Measurements from ENCODE around the gene CYP17A1. TPM values are rescaled to one million over a fixed set of nuclear protein-coding genes. Genes with fewer than 3 reads are reported as not detected.

CYP17A1 gene
- total RNA-seq, 1 donor from 2014 or later: not detected

- no peaks in the 10 kb centered on the region for H4K20me1 ChIP-seq (ENCODE audit: insufficient read depth, low read length)
- peaks cover 16% of the 10 kb centered on the region for H3K9me3 Mint-ChIP-seq (ENCODE audit: unreplicated experiment)
- no peak overlapping the region for H3K4me3 Mint-ChIP-seq (ENCODE audit: unreplicated experiment)
- peaks cover 6% of the 10 kb centered on the region for H3K36me3 Mint-ChIP-seq (ENCODE audit: low read depth, unreplicated experiment)
- no peak overlapping the region for H3K4me3 ChIP-seq (ENCODE audit: insufficient read depth, low read depth, low read length)
- DNase-seq (ENCODE audit: low read depth) (no peak), FAIRE-seq (no peak)
- H3K27me3 Mint-ChIP-seq (ENCODE audit: low read depth, unreplicated experiment): peaks cover 15% of the 10 kb centered on the region
- no peaks in the 10 kb centered on the region for H3K4me1 ChIP-seq (ENCODE audit: insufficient read depth, low read length)
- H3K4me2 ChIP-seq (ENCODE audit: low read length): no peak overlapping the region
- H3K79me2 ChIP-seq (ENCODE audit: insufficient read depth, low read length): no peaks in the 10 kb centered on the region
- no peak overlapping the region for H3K27ac ChIP-seq (ENCODE audit: low read depth, low read length)
- TF ChIP-seq CTCF (IDR thresholded peaks at IDR 0.05; ENCODE audit: insufficient read depth, low read depth, low read length) (no peak), EZH2 (IDR thresholded peaks at IDR 0.05; ENCODE audit: insufficient read depth, low read length) (no peak)
- no peak overlapping the region for H2AFZ ChIP-seq (ENCODE audit: low read depth, low read length)
- H3K4me1 Mint-ChIP-seq (ENCODE audit: low read depth, unreplicated experiment): peaks cover 5% of the 10 kb centered on the region
- no peak overlapping the region for H3K9ac ChIP-seq (ENCODE audit: low read length)
- no peaks in the 10 kb centered on the region for H3K9me3 ChIP-seq (ENCODE audit: insufficient read depth, low read depth, low read length)
- H3K27ac Mint-ChIP-seq (ENCODE audit: unreplicated experiment): no peak overlapping the region
- H3K36me3 ChIP-seq (ENCODE audit: insufficient read depth, low read length): no peaks in the 10 kb centered on the region
- H3K27me3 ChIP-seq (ENCODE audit: insufficient read depth, low read length): peaks cover 13% of the 10 kb centered on the region
Measured at GRCh38 chr10:102834143-102834542, 3.1 kb downstream of the CYP17A1 start.

GRCh38 chr10:102832987-102833386, 4.2 kb downstream of the CYP17A1 start:
- Histone ChIP-seq H3K4me2 (ENCODE audit: low read length) (no peak overlapping the region), H2AFZ (ENCODE audit: low read depth, low read length) (no peak overlapping the region), H3K27ac (ENCODE audit: low read depth, low read length) (no peak overlapping the region), H3K9me3 (ENCODE audit: insufficient read depth, low read depth, low read length) (no peaks in the 10 kb centered on the region), H3K27me3 (ENCODE audit: insufficient read depth, low read length) (peaks cover 13% of the 10 kb centered on the region), H3K79me2 (ENCODE audit: insufficient read depth, low read length) (no peaks in the 10 kb centered on the region), H3K9ac (ENCODE audit: low read length) (no peak overlapping the region), H3K4me1 (ENCODE audit: insufficient read depth, low read length) (no peaks in the 10 kb centered on the region), H3K36me3 (ENCODE audit: insufficient read depth, low read length) (no peaks in the 10 kb centered on the region), H3K4me3 (ENCODE audit: insufficient read depth, low read depth, low read length) (no peak overlapping the region), H4K20me1 (ENCODE audit: insufficient read depth, low read length) (no peaks in the 10 kb centered on the region)
- peak overlapping the region; percentile 34 for H3K4me3 Mint-ChIP-seq (ENCODE audit: unreplicated experiment)
- no peak overlapping the region for H3K27ac Mint-ChIP-seq (ENCODE audit: unreplicated experiment)
- DNase-seq (ENCODE audit: low read depth) (no peak), FAIRE-seq (no peak)
- H3K9me3 Mint-ChIP-seq (ENCODE audit: unreplicated experiment): peaks cover 5% of the 10 kb centered on the region
- H3K4me1 Mint-ChIP-seq (ENCODE audit: low read depth, unreplicated experiment): peaks cover 5% of the 10 kb centered on the region
- H3K27me3 Mint-ChIP-seq (ENCODE audit: low read depth, unreplicated experiment): peaks cover 15% of the 10 kb centered on the region
- peaks cover 3% of the 10 kb centered on the region for H3K36me3 Mint-ChIP-seq (ENCODE audit: low read depth, unreplicated experiment)
- TF ChIP-seq CTCF (IDR thresholded peaks at IDR 0.05; ENCODE audit: insufficient read depth, low read depth, low read length) (no peak), EZH2 (IDR thresholded peaks at IDR 0.05; ENCODE audit: insufficient read depth, low read length) (no peak)

GRCh38 chr10:102832248-102832647, 5.0 kb downstream of the CYP17A1 start:
- FAIRE-seq (no peak), DNase-seq (ENCODE audit: low read depth) (no peak)
- Mint-ChIP-seq H3K27me3 (ENCODE audit: low read depth, unreplicated experiment) (peaks cover 15% of the 10 kb centered on the region), H3K4me3 (ENCODE audit: unreplicated experiment) (no peak overlapping the region), H3K9me3 (ENCODE audit: unreplicated experiment) (no peaks in the 10 kb centered on the region), H3K27ac (ENCODE audit: unreplicated experiment) (no peak overlapping the region), H3K4me1 (ENCODE audit: low read depth, unreplicated experiment) (peaks cover 5% of the 10 kb centered on the region), H3K36me3 (ENCODE audit: low read depth, unreplicated experiment) (no peaks in the 10 kb centered on the region)
- Histone ChIP-seq H3K4me3 (ENCODE audit: insufficient read depth, low read depth, low read length) (no peak overlapping the region), H3K4me2 (ENCODE audit: low read length) (no peak overlapping the region), H2AFZ (ENCODE audit: low read depth, low read length) (no peak overlapping the region), H3K27me3 (ENCODE audit: insufficient read depth, low read length) (peaks cover 13% of the 10 kb centered on the region), H3K36me3 (ENCODE audit: insufficient read depth, low read length) (no peaks in the 10 kb centered on the region), H3K9ac (ENCODE audit: low read length) (no peak overlapping the region), H3K4me1 (ENCODE audit: insufficient read depth, low read length) (no peaks in the 10 kb centered on the region), H3K9me3 (ENCODE audit: insufficient read depth, low read depth, low read length) (no peaks in the 10 kb centered on the region), H4K20me1 (ENCODE audit: insufficient read depth, low read length) (no peaks in the 10 kb centered on the region), H3K27ac (ENCODE audit: low read depth, low read length) (no peak overlapping the region), H3K79me2 (ENCODE audit: insufficient read depth, low read length) (no peaks in the 10 kb centered on the region)
- TF ChIP-seq CTCF (IDR thresholded peaks at IDR 0.05; ENCODE audit: insufficient read depth, low read depth, low read length): no peak
